Measurements from ENCODE around the gene MAPK6.

- TF ChIP-seq POLR2AphosphoS5 (IDR thresholded peaks at IDR 0.05; ENCODE audit: low read length) (no peak), CTCF (IDR thresholded peaks at IDR 0.05 in 2 of 3, conservative IDR thresholded peaks at IDR 0.05 in 1 of 3; ENCODE audit: control insufficient read depth in 2 of 3, extremely low read depth in 1 of 3, insufficient read depth in 1 of 3, low read depth in 3 of 3, low read length in 3 of 3) (no peak), EZH2 (IDR thresholded peaks at IDR 0.05; ENCODE audit: borderline replicate concordance, control insufficient read depth, low read depth, low read length) (no peak), IRF3 (IDR thresholded peaks at IDR 0.05) (no peak), TAF1 (IDR thresholded peaks at IDR 0.05; ENCODE audit: borderline replicate concordance, low read depth, low read length) (no peak), SUPT20H (IDR thresholded peaks at IDR 0.05; ENCODE audit: borderline replicate concordance, control insufficient read depth, low read depth, low read length) (no peak), RAD21 (IDR thresholded peaks at IDR 0.05; ENCODE audit: insufficient read depth, low read depth, low read length) (no peak), ZNF24 (IDR thresholded peaks at IDR 0.05) (no peak), ZBTB11 (CRISPR knock-in tag; IDR thresholded peaks at IDR 0.05) (no peak), POLR2A (IDR thresholded peaks at IDR 0.05; ENCODE audit: low read depth, low read length) (no peak), SMAD1 (IDR thresholded peaks at IDR 0.05; ENCODE audit: low read depth, partially characterized antibody) (no peak), CUX1 (IDR thresholded peaks at IDR 0.05; ENCODE audit: insufficient replicate concordance, low read depth, low read length) (no peak), EP300 (IDR thresholded peaks at IDR 0.05; ENCODE audit: borderline replicate concordance in 1 of 2, control insufficient read depth in 1 of 2, low read depth in 2 of 2, low read length in 2 of 2) (no peak)
- TF ChIP-seq, protein P1, sequence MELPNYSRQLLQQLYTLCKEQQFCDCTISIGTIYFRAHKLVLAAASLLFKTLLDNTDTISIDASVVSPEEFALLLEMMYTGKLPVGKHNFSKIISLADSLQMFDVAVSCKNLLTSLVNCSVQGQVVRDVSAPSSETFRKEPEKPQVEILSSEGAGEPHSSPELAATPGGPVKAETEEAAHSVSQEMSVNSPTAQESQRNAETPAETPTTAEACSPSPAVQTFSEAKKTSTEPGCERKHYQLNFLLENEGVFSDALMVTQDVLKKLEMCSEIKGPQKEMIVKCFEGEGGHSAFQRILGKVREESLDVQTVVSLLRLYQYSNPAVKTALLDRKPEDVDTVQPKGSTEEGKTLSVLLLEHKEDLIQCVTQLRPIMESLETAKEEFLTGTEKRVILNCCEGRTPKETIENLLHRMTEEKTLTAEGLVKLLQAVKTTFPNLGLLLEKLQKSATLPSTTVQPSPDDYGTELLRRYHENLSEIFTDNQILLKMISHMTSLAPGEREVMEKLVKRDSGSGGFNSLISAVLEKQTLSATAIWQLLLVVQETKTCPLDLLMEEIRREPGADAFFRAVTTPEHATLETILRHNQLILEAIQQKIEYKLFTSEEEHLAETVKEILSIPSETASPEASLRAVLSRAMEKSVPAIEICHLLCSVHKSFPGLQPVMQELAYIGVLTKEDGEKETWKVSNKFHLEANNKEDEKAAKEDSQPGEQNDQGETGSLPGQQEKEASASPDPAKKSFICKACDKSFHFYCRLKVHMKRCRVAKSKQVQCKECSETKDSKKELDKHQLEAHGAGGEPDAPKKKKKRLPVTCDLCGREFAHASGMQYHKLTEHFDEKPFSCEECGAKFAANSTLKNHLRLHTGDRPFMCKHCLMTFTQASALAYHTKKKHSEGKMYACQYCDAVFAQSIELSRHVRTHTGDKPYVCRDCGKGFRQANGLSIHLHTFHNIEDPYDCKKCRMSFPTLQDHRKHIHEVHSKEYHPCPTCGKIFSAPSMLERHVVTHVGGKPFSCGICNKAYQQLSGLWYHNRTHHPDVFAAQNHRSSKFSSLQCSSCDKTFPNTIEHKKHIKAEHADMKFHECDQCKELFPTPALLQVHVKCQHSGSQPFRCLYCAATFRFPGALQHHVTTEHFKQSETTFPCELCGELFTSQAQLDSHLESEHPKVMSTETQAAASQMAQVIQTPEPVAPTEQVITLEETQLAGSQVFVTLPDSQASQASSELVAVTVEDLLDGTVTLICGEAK (IDR thresholded peaks at IDR 0.05; ENCODE audit: borderline replicate concordance) = no peak
Observed at GRCh38 chr15:52068004-52068615, 49.1 kb downstream of the MAPK6 start.

All from GM12878 (cell line).